Epithelial cell of prostate (primary cell): Measurements from ENCODE around the gene ADORA2B.
"Not testable (repeated sequence)": the region's sequence is repeated elsewhere in the genome, so short reads cannot be mapped to it uniquely, and the experiment has no call there.

ENCODE experiments used
- DNase-seq: peaks from one replicate; pipeline ENCODE4 v3.0.0-alpha.2; 2011; ENCODE audit warnings: low read depth, low spot score
- H3K27ac ChIP-seq: fragments of 450-650 bp; 2 replicates; pipeline ENCODE4 v1.5.1; 2017; ENCODE audit warnings: mild to moderate bottlenecking

Gene ADORA2B

GRCh38 chr17:15920758-15921239 is 24.1 kb upstream of the ADORA2B start:
- H3K27ac ChIP-seq = peak overlapping the region; percentile 50
- DNase-seq = peak; percentile 77

GRCh38 chr17:15921640-15922039 is 23.3 kb upstream of the ADORA2B start:
- no peak for DNase-seq
- peak overlapping the region; percentile 50 for H3K27ac ChIP-seq

- no peak for DNase-seq
- no peak overlapping the region for H3K27ac ChIP-seq
These were observed 22.3 kb upstream of the ADORA2B start for GRCh38 chr17:15922586-15922985.

GRCh38 chr17:15926039-15926740 is 18.7 kb upstream of the ADORA2B start:
- no peak overlapping the region for H3K27ac ChIP-seq
- no peak for DNase-seq

- H3K27ac ChIP-seq = no peak overlapping the region
These were observed 16.6 kb upstream of the ADORA2B start for GRCh38 chr17:15928286-15928785.

GRCh38 chr17:15929941-15930340 is 15.0 kb upstream of the ADORA2B start:
- H3K27ac ChIP-seq = no peak overlapping the region
- no peak for DNase-seq

More at GRCh38 chr17:15928286-15928785, 16.6 kb upstream of the ADORA2B start:
- DNase-seq = no peak

GRCh38 chr17:15930426-15930825 is 14.5 kb upstream of the ADORA2B start:
- no peak for DNase-seq
- no peak overlapping the region for H3K27ac ChIP-seq

- DNase-seq = no peak
- no peak overlapping the region for H3K27ac ChIP-seq
These were observed 13.5 kb upstream of the ADORA2B start for GRCh38 chr17:15931394-15931793.

GRCh38 chr17:15934866-15935265 is 10.1 kb upstream of the ADORA2B start:
- H3K27ac ChIP-seq = no peak overlapping the region
- DNase-seq = no peak

- no peak overlapping the region for H3K27ac ChIP-seq
- no peak for DNase-seq
These were observed 9.0 kb upstream of the ADORA2B start for GRCh38 chr17:15935891-15936290.

- H3K27ac ChIP-seq, DNase-seq: not testable (repeated sequence)
These were observed 8.4 kb upstream of the ADORA2B start for GRCh38 chr17:15936481-15936880.

- no peak for DNase-seq
- peak overlapping the region; percentile 15 for H3K27ac ChIP-seq
These were observed 3.1 kb upstream of the ADORA2B start for GRCh38 chr17:15941781-15942180.

GRCh38 chr17:15942207-15942833 is 2.6 kb upstream of the ADORA2B start:
- DNase-seq = no peak
- peak overlapping the region; percentile 15 for H3K27ac ChIP-seq

- H3K27ac ChIP-seq = peak overlapping the region; percentile 92
- DNase-seq = no peak
These were observed 765 bp upstream of the ADORA2B start for GRCh38 chr17:15943971-15944758.

GRCh38 chr17:15945527-15946191 is 729 bp downstream of the ADORA2B start:
- peak overlapping the region; percentile 92 for H3K27ac ChIP-seq
- no peak for DNase-seq

GRCh38 chr17:15946611-15947120 is 1.7 kb downstream of the ADORA2B start:
- H3K27ac ChIP-seq = peak overlapping the region; percentile 92
- DNase-seq = no peak

- DNase-seq = peak; percentile 74
- peak overlapping the region; percentile 92 for H3K27ac ChIP-seq
These were observed 2.3 kb downstream of the ADORA2B start for GRCh38 chr17:15947271-15947670.

GRCh38 chr17:15947976-15948752 is 3.2 kb downstream of the ADORA2B start:
- peak overlapping the region; percentile 92 for H3K27ac ChIP-seq
- DNase-seq = no peak

- H3K27ac ChIP-seq = no peak overlapping the region
- DNase-seq = no peak
These were observed 6.6 kb downstream of the ADORA2B start for GRCh38 chr17:15951368-15952047.
